PFSK-1 (cell line): Measurements from ENCODE around the gene CC2D1A.

Experiments used
- FOXP2 ChIP-seq: optimal IDR thresholded peaks from 2 replicates; pipeline ENCODE3; 2011; ENCODE audit warnings: borderline replicate concordance, control low read depth, inconsistent platforms; ENCODE audit not compliant: insufficient read depth; ENCODE audit errors: extremely low read length, extremely low read depth
- POLR2AphosphoS5 ChIP-seq: IDR thresholded peaks from 2 replicates; pipeline ENCODE4 v1.6.1; 2012; ENCODE audit warnings: low read depth, mild to moderate bottlenecking, control low read depth, low read length, moderate library complexity
- SIN3A ChIP-seq: IDR thresholded peaks from 2 replicates; pipeline ENCODE4 v1.6.1; 2012; ENCODE audit warnings: mild to moderate bottlenecking, low read length, moderate library complexity, borderline replicate concordance; ENCODE audit not compliant: insufficient read depth
- TAF1 ChIP-seq: IDR thresholded peaks from 2 replicates; pipeline ENCODE4 v1.6.1; 2012; ENCODE audit warnings: low read length, control low read depth, borderline replicate concordance; ENCODE audit not compliant: insufficient read depth
- TF ChIP-seq, protein P1 (sequence below), 2 experiments: IDR thresholded peaks; 2 replicates each; pipeline versions ENCODE4 v1.6.1 to v1.8.0; 2011 to 2012; ENCODE audit warnings: low read depth in 2 of 2, low read length in 2 of 2, control low read depth in 1 of 2, inconsistent platforms in 1 of 2, mild to moderate bottlenecking in 1 of 2, moderate library complexity in 1 of 2; ENCODE audit not compliant: insufficient read depth in 1 of 2

The CC2D1A gene

GRCh38 chr19:13932911-13933393 is 27.0 kb downstream of the CC2D1A start:
- no peak for TF ChIP-seq TAF1
- TF ChIP-seq, protein P1, sequence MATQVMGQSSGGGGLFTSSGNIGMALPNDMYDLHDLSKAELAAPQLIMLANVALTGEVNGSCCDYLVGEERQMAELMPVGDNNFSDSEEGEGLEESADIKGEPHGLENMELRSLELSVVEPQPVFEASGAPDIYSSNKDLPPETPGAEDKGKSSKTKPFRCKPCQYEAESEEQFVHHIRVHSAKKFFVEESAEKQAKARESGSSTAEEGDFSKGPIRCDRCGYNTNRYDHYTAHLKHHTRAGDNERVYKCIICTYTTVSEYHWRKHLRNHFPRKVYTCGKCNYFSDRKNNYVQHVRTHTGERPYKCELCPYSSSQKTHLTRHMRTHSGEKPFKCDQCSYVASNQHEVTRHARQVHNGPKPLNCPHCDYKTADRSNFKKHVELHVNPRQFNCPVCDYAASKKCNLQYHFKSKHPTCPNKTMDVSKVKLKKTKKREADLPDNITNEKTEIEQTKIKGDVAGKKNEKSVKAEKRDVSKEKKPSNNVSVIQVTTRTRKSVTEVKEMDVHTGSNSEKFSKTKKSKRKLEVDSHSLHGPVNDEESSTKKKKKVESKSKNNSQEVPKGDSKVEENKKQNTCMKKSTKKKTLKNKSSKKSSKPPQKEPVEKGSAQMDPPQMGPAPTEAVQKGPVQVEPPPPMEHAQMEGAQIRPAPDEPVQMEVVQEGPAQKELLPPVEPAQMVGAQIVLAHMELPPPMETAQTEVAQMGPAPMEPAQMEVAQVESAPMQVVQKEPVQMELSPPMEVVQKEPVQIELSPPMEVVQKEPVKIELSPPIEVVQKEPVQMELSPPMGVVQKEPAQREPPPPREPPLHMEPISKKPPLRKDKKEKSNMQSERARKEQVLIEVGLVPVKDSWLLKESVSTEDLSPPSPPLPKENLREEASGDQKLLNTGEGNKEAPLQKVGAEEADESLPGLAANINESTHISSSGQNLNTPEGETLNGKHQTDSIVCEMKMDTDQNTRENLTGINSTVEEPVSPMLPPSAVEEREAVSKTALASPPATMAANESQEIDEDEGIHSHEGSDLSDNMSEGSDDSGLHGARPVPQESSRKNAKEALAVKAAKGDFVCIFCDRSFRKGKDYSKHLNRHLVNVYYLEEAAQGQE (IDR thresholded peaks at IDR 0.05; ENCODE audit: insufficient read depth in 1 of 2, low read depth in 2 of 2, low read length in 2 of 2) = no peak

GRCh38 chr19:13934785-13935109 is 28.7 kb downstream of the CC2D1A start:
- no peak for TF ChIP-seq FOXP2
- TF ChIP-seq SIN3A = no peak
- no peak for TF ChIP-seq POLR2AphosphoS5
- no peak for TF ChIP-seq TAF1
- TF ChIP-seq, protein P1 (IDR thresholded peaks at IDR 0.05; ENCODE audit: insufficient read depth in 1 of 2, low read depth in 2 of 2, low read length in 2 of 2) = no peak

DNA sequence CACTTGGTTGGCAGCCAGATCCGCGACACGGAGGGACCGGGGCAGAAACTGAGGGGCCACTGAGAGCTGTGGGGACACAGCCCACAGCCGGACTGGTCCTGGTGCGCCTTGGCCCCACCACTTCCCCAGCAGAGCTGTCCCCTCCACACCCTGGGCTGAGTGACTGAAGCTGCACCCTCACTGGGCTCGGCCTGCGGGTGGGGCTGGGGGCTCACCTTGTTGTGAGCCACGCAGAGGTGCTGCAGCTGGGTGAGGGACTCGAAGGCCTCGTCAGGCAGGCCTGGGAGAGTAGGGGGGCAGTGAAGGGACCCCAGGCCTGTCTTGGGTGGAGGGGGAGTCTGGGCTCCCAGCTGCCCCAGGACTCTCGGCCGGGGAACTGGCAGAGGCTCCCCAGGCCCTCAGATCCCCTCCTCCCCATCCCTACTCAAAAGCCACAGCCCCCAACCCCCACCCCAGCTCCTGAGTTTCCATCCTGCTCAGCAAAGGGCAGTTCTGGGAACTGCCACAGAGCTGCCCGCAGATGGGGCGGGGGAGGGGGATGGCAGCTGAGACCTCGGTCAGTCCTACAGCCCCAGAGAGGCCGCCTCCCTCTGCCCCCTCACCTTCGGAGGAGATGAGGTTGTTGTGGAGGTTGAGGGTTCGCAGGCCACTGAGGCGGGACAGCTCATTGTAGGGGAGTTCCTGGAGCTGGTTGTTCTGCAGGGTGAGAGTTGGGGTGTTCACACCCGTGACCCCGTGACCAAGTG is 29.9 kb downstream of the CC2D1A start:
- TF ChIP-seq POLR2AphosphoS5 (no peak), TAF1 (no peak), FOXP2 (no peak), SIN3A (no peak)
- TF ChIP-seq, protein P1 (IDR thresholded peaks at IDR 0.05; ENCODE audit: insufficient read depth in 1 of 2, low read depth in 2 of 2, low read length in 2 of 2) = no peak

DNA sequence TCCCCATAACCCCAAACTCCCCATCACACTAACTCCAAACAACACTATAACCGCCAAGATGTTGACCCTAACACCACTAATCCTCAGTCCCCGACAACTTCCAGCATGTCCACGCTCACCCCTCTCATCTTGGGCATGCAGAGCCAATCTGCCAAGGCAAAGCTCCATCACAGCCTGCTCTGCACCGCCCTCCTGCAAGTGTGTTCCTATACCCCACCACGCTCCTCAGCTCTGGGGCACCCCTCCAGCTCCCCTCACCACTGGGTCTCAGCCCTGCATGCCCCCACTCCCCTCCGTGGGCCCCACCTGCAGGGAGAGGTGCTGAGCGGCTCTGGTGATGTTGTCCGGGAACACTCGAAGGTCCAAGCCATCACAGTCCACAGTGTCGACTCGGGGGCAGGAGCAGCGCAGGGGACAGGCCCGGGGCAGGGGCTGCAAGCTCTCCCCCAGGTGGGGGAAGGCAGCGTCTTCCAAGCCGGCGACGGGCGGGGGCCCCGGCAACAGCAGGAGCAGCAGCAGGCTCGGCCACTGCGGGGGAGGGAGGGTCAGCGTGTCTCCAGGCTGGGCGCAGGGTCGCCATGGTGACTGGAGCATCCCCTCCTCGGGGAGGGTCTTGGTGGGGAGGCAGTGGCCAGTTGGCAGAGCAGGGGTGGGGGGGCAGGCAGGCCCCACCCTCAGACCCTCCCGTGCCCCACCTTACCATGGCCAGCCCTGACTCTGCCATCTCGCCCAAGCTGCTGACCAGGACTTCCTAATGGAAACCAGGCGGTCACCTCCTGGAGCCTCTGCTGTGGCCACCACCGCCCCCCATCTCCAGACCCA is 31.7 kb downstream of the CC2D1A start:
- TF ChIP-seq TAF1 (no peak), FOXP2 (no peak), SIN3A (no peak), POLR2AphosphoS5 (no peak)
- TF ChIP-seq, protein P1 (IDR thresholded peaks at IDR 0.05; ENCODE audit: insufficient read depth in 1 of 2, low read depth in 2 of 2, low read length in 2 of 2) = no peak
